Peyer's patch (tissue), 4 donors: Measurements from ENCODE around the gene NDUFS5.

Experiments used
- POLR2A ChIP-seq, 2 donors: fragments of 450-650 bp; IDR thresholded peaks; one replicate each; pipeline ENCODE4 v1.5.1; 2017; ENCODE audit warnings: antibody characterized with exemption in 2 of 2, mild to moderate bottlenecking in 2 of 2, moderate library complexity in 2 of 2
- TF ChIP-seq, protein P1 (sequence below), 6 experiments: fragments of 450-650 bp in 4 of 6; fragments of 200-600 bp in 2 of 6; sonication (generic) in 1 of 6; IDR thresholded peaks; one replicate each; pipeline ENCODE4 v1.5.1; 2017 to 2019; ENCODE audit warnings: antibody characterized with exemption in 6 of 6, mild to moderate bottlenecking in 3 of 6, moderate library complexity in 1 of 6

GRCh38 chr1:39050001-39050400 lies 23.9 kb downstream of the NDUFS5 start:
- TF ChIP-seq, protein P1, sequence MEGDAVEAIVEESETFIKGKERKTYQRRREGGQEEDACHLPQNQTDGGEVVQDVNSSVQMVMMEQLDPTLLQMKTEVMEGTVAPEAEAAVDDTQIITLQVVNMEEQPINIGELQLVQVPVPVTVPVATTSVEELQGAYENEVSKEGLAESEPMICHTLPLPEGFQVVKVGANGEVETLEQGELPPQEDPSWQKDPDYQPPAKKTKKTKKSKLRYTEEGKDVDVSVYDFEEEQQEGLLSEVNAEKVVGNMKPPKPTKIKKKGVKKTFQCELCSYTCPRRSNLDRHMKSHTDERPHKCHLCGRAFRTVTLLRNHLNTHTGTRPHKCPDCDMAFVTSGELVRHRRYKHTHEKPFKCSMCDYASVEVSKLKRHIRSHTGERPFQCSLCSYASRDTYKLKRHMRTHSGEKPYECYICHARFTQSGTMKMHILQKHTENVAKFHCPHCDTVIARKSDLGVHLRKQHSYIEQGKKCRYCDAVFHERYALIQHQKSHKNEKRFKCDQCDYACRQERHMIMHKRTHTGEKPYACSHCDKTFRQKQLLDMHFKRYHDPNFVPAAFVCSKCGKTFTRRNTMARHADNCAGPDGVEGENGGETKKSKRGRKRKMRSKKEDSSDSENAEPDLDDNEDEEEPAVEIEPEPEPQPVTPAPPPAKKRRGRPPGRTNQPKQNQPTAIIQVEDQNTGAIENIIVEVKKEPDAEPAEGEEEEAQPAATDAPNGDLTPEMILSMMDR (IDR thresholded peaks at IDR 0.05), result no peak
- no peak for TF ChIP-seq POLR2A (IDR thresholded peaks at IDR 0.05)
